Uterus (tissue), 2 donors: Measurements from ENCODE around the gene ANKRD1.

Source experiments
- CTCF ChIP-seq, 4 experiments: fragments of 200-600 bp in 2 of 4; fragments of 450-650 bp in 2 of 4; sonication (generic) in 2 of 4; IDR thresholded peaks; one replicate each; pipeline ENCODE4 v1.5.1; 2016 to 2019; ENCODE audit warnings: antibody characterized with exemption in 4 of 4, mild to moderate bottlenecking in 2 of 4, moderate library complexity in 1 of 4
- POLR2A ChIP-seq, 2 donors: fragments of 450-650 bp; IDR thresholded peaks; one replicate each; pipeline ENCODE4 v1.6.1; 2016; ENCODE audit warnings: antibody characterized with exemption in 2 of 2, mild to moderate bottlenecking in 1 of 2, moderate library complexity in 1 of 2

GRCh38 chr10:90866050-90866598 is 54.8 kb downstream of the ANKRD1 start:
- TF ChIP-seq CTCF (IDR thresholded peaks at IDR 0.05) (no peak), POLR2A (IDR thresholded peaks at IDR 0.05) (no peak)
